Measurements from ENCODE around the gene ACP1.

Gene ACP1

DNA sequence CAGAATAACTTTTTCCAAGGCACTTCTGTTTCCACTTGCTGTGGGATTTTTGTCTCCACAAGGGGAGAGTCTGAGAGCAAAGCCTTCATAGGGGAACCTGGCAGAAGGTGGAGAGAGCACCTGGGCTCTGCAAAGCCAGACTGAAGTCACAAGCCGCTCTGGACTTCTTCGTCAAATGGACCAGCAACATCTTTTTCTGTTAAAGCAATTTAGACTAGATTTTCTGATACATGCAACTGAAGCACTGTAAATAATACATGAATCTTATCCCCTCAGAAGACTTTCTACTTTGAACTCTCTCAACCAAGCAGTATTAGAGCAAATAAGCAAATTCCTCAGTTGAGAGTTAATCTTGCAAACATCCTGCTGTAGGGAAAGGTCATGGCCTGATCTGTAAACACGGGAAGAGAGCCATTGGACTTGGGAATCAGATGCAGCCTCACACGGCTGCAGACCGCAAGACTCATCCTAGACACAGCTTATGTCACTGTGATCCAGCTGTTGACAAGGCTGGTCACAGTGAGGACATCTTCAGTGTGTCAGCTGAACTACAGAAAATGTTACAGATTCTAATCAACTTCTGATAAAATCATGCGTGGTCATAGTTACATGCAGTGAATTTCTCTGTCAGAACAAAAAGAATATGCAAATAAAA lies 4.1 kb upstream of the ACP1 start:
- TF ChIP-seq, protein P1, sequence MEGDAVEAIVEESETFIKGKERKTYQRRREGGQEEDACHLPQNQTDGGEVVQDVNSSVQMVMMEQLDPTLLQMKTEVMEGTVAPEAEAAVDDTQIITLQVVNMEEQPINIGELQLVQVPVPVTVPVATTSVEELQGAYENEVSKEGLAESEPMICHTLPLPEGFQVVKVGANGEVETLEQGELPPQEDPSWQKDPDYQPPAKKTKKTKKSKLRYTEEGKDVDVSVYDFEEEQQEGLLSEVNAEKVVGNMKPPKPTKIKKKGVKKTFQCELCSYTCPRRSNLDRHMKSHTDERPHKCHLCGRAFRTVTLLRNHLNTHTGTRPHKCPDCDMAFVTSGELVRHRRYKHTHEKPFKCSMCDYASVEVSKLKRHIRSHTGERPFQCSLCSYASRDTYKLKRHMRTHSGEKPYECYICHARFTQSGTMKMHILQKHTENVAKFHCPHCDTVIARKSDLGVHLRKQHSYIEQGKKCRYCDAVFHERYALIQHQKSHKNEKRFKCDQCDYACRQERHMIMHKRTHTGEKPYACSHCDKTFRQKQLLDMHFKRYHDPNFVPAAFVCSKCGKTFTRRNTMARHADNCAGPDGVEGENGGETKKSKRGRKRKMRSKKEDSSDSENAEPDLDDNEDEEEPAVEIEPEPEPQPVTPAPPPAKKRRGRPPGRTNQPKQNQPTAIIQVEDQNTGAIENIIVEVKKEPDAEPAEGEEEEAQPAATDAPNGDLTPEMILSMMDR (IDR thresholded peaks at IDR 0.05; ENCODE audit: control insufficient read depth, extremely low read depth, insufficient read depth), result no peak
- DNase-seq (ENCODE audit: low read depth), result peak; percentile 26
- no peak overlapping the region for H3K4me3 ChIP-seq (ENCODE audit: low read depth, low read length)

- no peak overlapping the region for H3K4me3 ChIP-seq (ENCODE audit: low read depth, low read length)
- TF ChIP-seq, protein P1 (IDR thresholded peaks at IDR 0.05; ENCODE audit: control insufficient read depth, extremely low read depth, insufficient read depth), result no peak
- no peak for DNase-seq (ENCODE audit: low read depth)
Observed at GRCh38 chr2:262117-262516, 2.6 kb upstream of the ACP1 start.

- no peak for DNase-seq (ENCODE audit: low read depth)
- peak overlapping the region; percentile 58 for H3K4me3 ChIP-seq (ENCODE audit: low read depth, low read length)
- TF ChIP-seq, protein P1 (IDR thresholded peaks at IDR 0.05; ENCODE audit: control insufficient read depth, extremely low read depth, insufficient read depth), result no peak
Observed at GRCh38 chr2:263022-263738, 1.6 kb upstream of the ACP1 start.

DNA sequence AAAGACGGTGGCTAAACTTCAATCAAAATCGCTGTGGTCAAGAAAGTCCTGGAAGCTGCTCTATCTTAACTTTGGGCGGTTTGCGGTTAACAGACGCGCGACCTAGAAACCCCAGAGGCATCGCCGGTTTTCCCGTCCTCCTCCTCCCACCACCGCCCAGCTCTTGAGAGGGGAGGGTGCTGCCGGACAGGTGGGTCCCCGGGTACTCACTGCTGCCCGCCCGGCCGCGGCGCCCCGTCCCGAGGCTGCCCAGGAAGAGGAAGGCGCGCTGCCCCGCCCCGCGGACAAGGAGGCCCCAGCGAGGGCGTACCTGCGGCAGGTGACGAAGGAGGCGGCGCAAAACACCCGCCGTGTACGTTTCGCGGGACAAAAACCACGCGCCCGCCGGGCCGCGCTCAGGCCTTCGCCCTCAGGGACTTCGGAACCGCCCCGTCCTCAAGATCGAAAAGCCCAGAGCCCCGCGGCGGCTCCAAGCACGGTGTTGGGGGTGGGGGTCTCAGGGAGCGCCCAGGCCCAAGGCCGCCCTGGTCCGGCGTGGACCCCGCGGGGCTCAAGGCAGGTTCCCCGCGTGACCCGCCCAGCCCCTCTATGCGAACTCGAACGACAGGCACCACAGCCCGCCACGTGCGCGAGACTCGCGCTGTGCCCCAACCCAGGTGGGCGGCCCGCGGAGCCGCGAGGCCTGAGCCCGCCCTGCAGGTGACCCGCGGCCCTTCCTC lies 814 bp upstream of the ACP1 start, which contains the start of gene SH3YL1:
Gene SH3YL1 (minus strand): TSS at position 259 of the 719 bp plus-strand sequence. CDS start 48 bp downstream, at position 211.
- peak within 1 kb of the TSS; percentile 96 for H3K4me3 ChIP-seq (ENCODE audit: low read depth, low read length)
- TF ChIP-seq, protein P1 (IDR thresholded peaks at IDR 0.05; ENCODE audit: control insufficient read depth, extremely low read depth, insufficient read depth), result no peak
- no peak for DNase-seq (ENCODE audit: low read depth)

GRCh38 chr2:268323-268722 lies 3.6 kb downstream of the ACP1 start:
- TF ChIP-seq, protein P1 (IDR thresholded peaks at IDR 0.05; ENCODE audit: control insufficient read depth, extremely low read depth, insufficient read depth), result no peak
- no peak for DNase-seq (ENCODE audit: low read depth)
- H3K4me3 ChIP-seq (ENCODE audit: low read depth, low read length), result no peak overlapping the region

- no peak for DNase-seq (ENCODE audit: low read depth)
- no peak overlapping the region for H3K4me3 ChIP-seq (ENCODE audit: low read depth, low read length)
- TF ChIP-seq, protein P1 (IDR thresholded peaks at IDR 0.05; ENCODE audit: control insufficient read depth, extremely low read depth, insufficient read depth), result no peak
Observed at GRCh38 chr2:269356-270030, 4.7 kb downstream of the ACP1 start.

Data from LNCaP clone FGC (cell line).